H1 (cell line): ENCODE data around the gene NSF. TPM values are rescaled to one million over a fixed set of nuclear protein-coding genes. Genes with fewer than 3 reads are reported as not detected.

ENCODE experiments used
- CHD1 ChIP-seq: IDR thresholded peaks from 2 replicates; pipeline ENCODE4 v1.6.1; 2012; ENCODE audit warnings: low read depth, low read length, improper control_type of control experiment
- PHF8 ChIP-seq: fragments of 200-600 bp; sonication (generic); conservative IDR thresholded peaks from 2 replicates; pipeline ENCODE4 v1.7.1; 2012; ENCODE audit warnings: low read depth, mild to moderate bottlenecking, inconsistent platforms, low read length, moderate library complexity
- TCF12 ChIP-seq: IDR thresholded peaks from 2 replicates; pipeline ENCODE4 v1.6.1; 2011; ENCODE audit warnings: low read depth, mild to moderate bottlenecking, low read length
- polyA plus RNA-seq, 7 experiments: library from polyadenylated mRNA; depleted of rRNA in 3 of 7; stranded (reverse) in 5 of 7; unstranded in 2 of 7; fragments of >200 nt in 5 of 7; fragments of 200-250 nt in 2 of 7; gene quantifications; 1 replicate in 5 of 7; 2 replicates in 1 of 7; 4 replicates in 1 of 7; pipeline versions ENCODE4 v1.2.1 to v1.2.3, GENCODE V29; 2011 to 2013; ENCODE audit warnings: missing spikeins in 2 of 7, mixed read lengths in 2 of 7
- total RNA-seq: library from RNA; stranded (reverse); fragmentation: NEBNext Ultra II Directional; extraction: Animal tissue kit (Norgen Biotek cat#: 25700); gene quantifications from 2 replicates; pipeline ENCODE4 v1.2.1, GENCODE V29; 2021
- TF ChIP-seq, protein P1 (sequence below): IDR thresholded peaks from 2 replicates; pipeline ENCODE4 v1.6.1; 2012; ENCODE audit warnings: inconsistent platforms

NSF gene
- total and polyA plus RNA-seq, 2 of the 8 experiments (the other 6 are each of a cell fraction or from before 2014, with no cell fraction given), result 13.0 to 27.7 TPM

DNA sequence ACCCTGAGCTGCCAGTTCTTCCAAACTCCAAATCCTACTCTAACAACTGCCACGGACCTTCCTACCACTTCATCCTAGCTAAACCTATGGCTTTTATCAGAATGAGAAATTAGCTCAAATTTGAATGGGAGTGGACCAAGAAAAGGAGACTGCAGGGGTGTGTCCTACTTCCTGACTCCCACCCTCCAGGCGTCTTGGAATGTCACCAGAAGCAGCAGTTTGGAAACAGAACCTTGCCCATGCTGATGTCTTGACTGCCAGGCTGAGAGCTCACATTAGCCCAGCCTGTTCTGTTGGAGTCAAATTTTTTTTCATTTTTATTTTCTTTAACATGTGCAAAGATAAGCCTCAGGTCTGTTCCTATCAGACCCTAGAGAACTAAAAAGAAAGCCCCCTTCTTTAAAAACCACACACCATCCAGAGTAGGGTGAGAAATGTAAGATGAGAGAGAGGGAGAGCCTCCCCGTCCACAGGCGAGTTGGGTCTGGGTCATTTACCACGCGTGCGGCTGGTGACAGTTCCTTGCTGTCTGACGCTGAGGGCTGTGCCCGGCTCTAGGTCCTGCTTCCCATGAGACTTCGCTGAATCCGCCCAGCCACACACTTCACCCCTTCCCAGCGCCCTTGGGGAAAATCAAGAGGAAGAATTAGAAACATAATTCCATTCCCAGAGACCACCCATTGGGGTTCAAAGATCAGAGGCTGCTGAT, 173.7 kb downstream of the NSF start (continued):
- TF ChIP-seq PHF8, result no peak
- TF ChIP-seq, protein P1, sequence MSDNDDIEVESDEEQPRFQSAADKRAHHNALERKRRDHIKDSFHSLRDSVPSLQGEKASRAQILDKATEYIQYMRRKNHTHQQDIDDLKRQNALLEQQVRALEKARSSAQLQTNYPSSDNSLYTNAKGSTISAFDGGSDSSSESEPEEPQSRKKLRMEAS, result no peak
- no peak for TF ChIP-seq TCF12
- TF ChIP-seq CHD1, result no peak
